PC-9 (cell line): ENCODE results near the gene PRDM16. TPM values are rescaled to one million over a fixed set of nuclear protein-coding genes. Genes with fewer than 3 reads are reported as not detected.
"Not testable (repeated sequence)": the region's sequence is repeated elsewhere in the genome, so short reads cannot be mapped to it uniquely, and the experiment has no call there.

Source experiments
- BruUV-seq: library from RNA; stranded (reverse); fragments of 400-500 nt; replicated peaks from 2 replicates; lab custom pipeline; 2021; lab: Mats Ljungman, UMichigan
- CTCF ChIA-PET: fragments of 300-600 bp; sonication (Branson Sonifier 250); formaldehyde crosslinking; loops from one replicate; lab custom pipeline; 2022; ENCODE audit warnings: antibody characterized with exemption; lab: Charles Lee
- POLR2A ChIA-PET: fragments of 300-600 bp; sonication (Branson Sonifier 250); formaldehyde crosslinking; loops from one replicate; lab custom pipeline; 2022; ENCODE audit warnings: antibody characterized with exemption; ENCODE audit not compliant: unreplicated experiment; lab: Charles Lee
- DNase-seq, 2 experiments: peaks; one replicate each; pipeline versions ENCODE4 v3.0.0 to v3.0.0-alpha.2; 2015 to 2022; ENCODE audit warnings: mixed read lengths in 1 of 2
- H2AFZ ChIP-seq: fragments of 200-600 bp; sonication (generic); 2 replicates; pipeline ENCODE4 v1.8.1; 2017; ENCODE audit warnings: antibody characterized with exemption
- H3F3A ChIP-seq: fragments of 200-600 bp; sonication (generic); 2 replicates; pipeline ENCODE4 v1.8.1; 2017; ENCODE audit warnings: antibody characterized with exemption, mild to moderate bottlenecking, low read depth; ENCODE audit not compliant: insufficient read depth
- H3K27ac ChIP-seq: fragments of 200-600 bp; sonication (generic); 2 replicates; pipeline ENCODE4 v1.6.1; 2016; ENCODE audit warnings: mixed run types
- H3K27me3 ChIP-seq: fragments of 200-600 bp; sonication (generic); 2 replicates; pipeline ENCODE4 v1.6.1; 2016; ENCODE audit warnings: low read depth, mixed run types; ENCODE audit not compliant: insufficient read depth
- H3K36me3 ChIP-seq: fragments of 200-600 bp; sonication (generic); 2 replicates; pipeline ENCODE4 v1.6.1; 2016; ENCODE audit warnings: low read depth, mixed run types
- H3K4me1 ChIP-seq: fragments of 200-600 bp; sonication (generic); replicated peaks from 2 replicates; pipeline ENCODE4 v1.6.1; 2016; ENCODE audit warnings: mixed run types; ENCODE audit not compliant: insufficient read depth
- H3K4me2 ChIP-seq: fragments of 200-600 bp; sonication (generic); 2 replicates; pipeline ENCODE4 v1.6.1; 2017; ENCODE audit warnings: mixed run types
- H3K4me3 ChIP-seq: fragments of 200-600 bp; sonication (generic); 2 replicates; pipeline ENCODE4 v1.6.1; 2016; ENCODE audit warnings: mixed run types
- H3K79me2 ChIP-seq: fragments of 200-600 bp; sonication (generic); 2 replicates; pipeline ENCODE4 v1.6.1; 2017; ENCODE audit warnings: low read depth, mixed run types
- H3K9me2 ChIP-seq: fragments of 200-600 bp; sonication (generic); 2 replicates; pipeline ENCODE4 v1.8.1; 2017; ENCODE audit warnings: mild to moderate bottlenecking; ENCODE audit not compliant: insufficient read depth
- H3K9me3 ChIP-seq: fragments of 200-600 bp; sonication (generic); 2 replicates; pipeline ENCODE4 v1.8.1; 2016; ENCODE audit warnings: low read depth; ENCODE audit not compliant: insufficient read depth
- H4K20me1 ChIP-seq: fragments of 200-600 bp; sonication (generic); 2 replicates; pipeline ENCODE4 v1.8.1; 2017; ENCODE audit not compliant: insufficient read depth
- CTCF ChIP-seq: fragments of 200-600 bp; sonication (generic); conservative IDR thresholded peaks from 2 replicates; pipeline ENCODE4 v1.6.1; 2017; ENCODE audit warnings: mixed run types, antibody characterized with exemption, mild to moderate bottlenecking, moderate library complexity
- EZH2 ChIP-seq: fragments of 200-600 bp; sonication (generic); IDR thresholded peaks from 2 replicates; pipeline ENCODE4 v1.8.0; 2017; ENCODE audit warnings: antibody characterized with exemption, low read depth
- intact Hi-C: fragments of 100-400 bp; cut with micrococcal nuclease; formaldehyde crosslinking; loops from one replicate; pipeline ENCODE4 v1.10.0; 2022; ENCODE audit not compliant: unreplicated experiment
- total RNA-seq: library from RNA; stranded (reverse); gene quantifications from 2 replicates; pipeline ENCODE4 v1.2.3, GENCODE V29; 2021

The PRDM16 gene
- total RNA-seq, 1 experiment from 2014 or later: not detected

- no peak overlapping the region for H3K4me3 ChIP-seq
- no peaks in the 10 kb centered on the region for H3F3A ChIP-seq
- H3K4me1 ChIP-seq: no peaks in the 10 kb centered on the region
- H3K79me2 ChIP-seq: no peaks in the 10 kb centered on the region
- POLR2A ChIA-PET: no interaction called here
- H3K27me3 ChIP-seq: peaks cover 91% of the 10 kb centered on the region
- CTCF ChIA-PET: no interaction called here
- no peaks in the 10 kb centered on the region for H3K9me2 ChIP-seq
- no peak overlapping the region for H2AFZ ChIP-seq
- no peaks in the 10 kb centered on the region for H3K36me3 ChIP-seq
- DNase-seq: no peak
- no peak for TF ChIP-seq EZH2
- TF ChIP-seq CTCF: no peak
- intact Hi-C loops: no loop called here
- H4K20me1 ChIP-seq: no peaks in the 10 kb centered on the region; the same call in 1 of the 2 replicates
- no TSS peak for BruUV-seq
- no peaks in the 10 kb centered on the region for H3K9me3 ChIP-seq
- no peak overlapping the region for H3K27ac ChIP-seq
- no peak overlapping the region for H3K4me2 ChIP-seq
Measured at GRCh38 chr1:3087049-3087448, 18.0 kb downstream of the PRDM16 start.

- BruUV-seq, H3K4me3 ChIP-seq, intact Hi-C loops, H3K9me3 ChIP-seq, H3K27ac ChIP-seq, H3K4me2 ChIP-seq, CTCF ChIA-PET, H4K20me1 ChIP-seq, H3K9me2 ChIP-seq, DNase-seq, POLR2A ChIA-PET, H3K36me3 ChIP-seq, H3K4me1 ChIP-seq, H2AFZ ChIP-seq, H3F3A ChIP-seq, H3K79me2 ChIP-seq: not testable (repeated sequence)
- H3K27me3 ChIP-seq: peaks cover 91% of the 10 kb centered on the region
Measured at GRCh38 chr1:3087946-3088668, 19.1 kb downstream of the PRDM16 start.

GRCh38 chr1:3089490-3089889, 20.5 kb downstream of the PRDM16 start:
- POLR2A ChIA-PET: no interaction called here
- CTCF ChIA-PET: no interaction called here
- H3K36me3 ChIP-seq: no peaks in the 10 kb centered on the region
- H4K20me1 ChIP-seq: no peaks in the 10 kb centered on the region
- no peak overlapping the region for H2AFZ ChIP-seq
- no peaks in the 10 kb centered on the region for H3F3A ChIP-seq
- BruUV-seq: no TSS peak
- H3K27me3 ChIP-seq: peaks cover 92% of the 10 kb centered on the region
- no peak for DNase-seq
- no peaks in the 10 kb centered on the region for H3K79me2 ChIP-seq
- H3K4me1 ChIP-seq: no peaks in the 10 kb centered on the region
- H3K9me3 ChIP-seq: no peaks in the 10 kb centered on the region
- intact Hi-C loops: no loop called here
- H3K4me2 ChIP-seq: no peak overlapping the region
- H3K9me2 ChIP-seq: no peaks in the 10 kb centered on the region
- no peak overlapping the region for H3K27ac ChIP-seq
- no peak for TF ChIP-seq EZH2
- TF ChIP-seq CTCF: no peak
- H3K4me3 ChIP-seq: no peak overlapping the region
